ENCODE results near the gene AGO4.
"Not testable (repeated sequence)": the region's sequence is repeated elsewhere in the genome, so short reads cannot be mapped to it uniquely, and the experiment has no call there.

The AGO4 gene

DNA sequence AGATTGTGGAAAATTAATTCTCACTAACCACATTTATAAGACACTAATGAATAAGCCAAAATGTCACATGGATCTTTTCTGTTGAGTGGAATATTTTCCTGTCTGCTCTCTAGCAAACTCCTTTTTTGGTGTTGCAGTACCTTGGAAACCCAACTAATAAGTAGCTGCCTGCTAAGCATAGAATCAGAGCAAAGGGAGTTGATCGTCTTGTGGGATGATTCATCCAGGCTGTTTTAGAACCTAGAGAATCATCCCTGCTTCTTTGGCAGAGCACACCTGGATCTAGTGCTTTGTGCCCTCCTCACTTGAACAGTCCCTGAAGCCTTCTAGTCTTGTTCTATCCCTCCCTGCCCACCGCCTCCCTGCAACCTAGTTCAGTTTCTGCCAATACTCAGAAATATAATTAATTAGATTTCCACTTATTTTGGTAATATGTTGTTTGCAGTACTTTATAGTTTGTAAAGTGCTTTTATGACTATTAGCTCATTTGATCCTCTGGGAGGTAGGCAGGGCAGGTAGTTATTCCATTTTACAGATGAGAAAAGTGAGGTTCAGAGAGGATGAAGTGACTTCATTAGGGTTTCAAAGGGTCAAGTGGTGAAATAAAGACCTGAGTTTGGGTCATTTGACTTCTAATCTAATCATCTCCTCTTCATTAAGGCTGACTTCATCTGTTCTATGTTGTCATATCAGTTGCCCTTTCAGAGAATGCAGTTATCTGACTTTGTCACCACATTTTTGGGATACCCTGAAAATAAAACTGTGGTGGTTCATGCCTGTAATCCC lies 2.5 kb downstream of the AGO4 start:
- DNase-seq (ENCODE audit: low spot score): peak; percentile 24

DNA sequence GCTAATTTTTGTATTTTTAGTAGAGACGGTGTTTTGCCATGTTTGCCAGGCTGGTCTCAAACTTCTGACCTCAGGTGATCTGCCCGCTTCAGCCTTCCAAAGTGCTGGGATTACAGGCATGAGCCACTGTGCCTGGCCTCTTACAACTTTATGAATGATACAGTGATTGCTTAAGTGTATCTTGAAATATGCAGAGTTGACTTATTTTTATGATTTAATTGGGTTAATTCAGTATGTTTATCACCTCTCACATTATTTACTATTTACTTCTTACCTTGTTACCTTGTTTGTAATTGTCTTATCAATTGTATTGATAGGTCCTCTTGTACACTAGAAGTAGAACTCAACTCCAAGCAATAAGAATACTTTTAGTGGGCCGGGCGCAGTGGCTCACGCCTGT lies 4.9 kb downstream of the AGO4 start:
- DNase-seq (ENCODE audit: low spot score): not testable (repeated sequence)

DNA sequence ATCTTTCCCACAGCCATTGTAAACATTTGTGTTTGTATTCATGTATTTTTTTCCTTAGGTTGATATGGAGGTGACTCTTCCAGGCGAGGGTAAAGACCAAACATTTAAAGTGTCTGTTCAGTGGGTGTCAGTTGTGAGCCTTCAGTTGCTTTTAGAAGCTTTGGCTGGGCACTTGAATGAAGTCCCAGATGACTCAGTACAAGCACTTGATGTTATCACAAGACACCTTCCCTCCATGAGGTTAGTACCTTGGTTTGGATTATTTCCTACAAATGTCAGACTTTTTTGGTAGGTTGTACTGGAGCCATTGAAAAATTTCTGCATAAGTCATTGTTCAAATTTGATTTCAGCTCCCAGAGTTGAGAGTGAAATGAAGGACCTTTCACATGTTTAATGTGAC lies 17.4 kb downstream of the AGO4 start:
- DNase-seq (ENCODE audit: low spot score): no peak

DNA sequence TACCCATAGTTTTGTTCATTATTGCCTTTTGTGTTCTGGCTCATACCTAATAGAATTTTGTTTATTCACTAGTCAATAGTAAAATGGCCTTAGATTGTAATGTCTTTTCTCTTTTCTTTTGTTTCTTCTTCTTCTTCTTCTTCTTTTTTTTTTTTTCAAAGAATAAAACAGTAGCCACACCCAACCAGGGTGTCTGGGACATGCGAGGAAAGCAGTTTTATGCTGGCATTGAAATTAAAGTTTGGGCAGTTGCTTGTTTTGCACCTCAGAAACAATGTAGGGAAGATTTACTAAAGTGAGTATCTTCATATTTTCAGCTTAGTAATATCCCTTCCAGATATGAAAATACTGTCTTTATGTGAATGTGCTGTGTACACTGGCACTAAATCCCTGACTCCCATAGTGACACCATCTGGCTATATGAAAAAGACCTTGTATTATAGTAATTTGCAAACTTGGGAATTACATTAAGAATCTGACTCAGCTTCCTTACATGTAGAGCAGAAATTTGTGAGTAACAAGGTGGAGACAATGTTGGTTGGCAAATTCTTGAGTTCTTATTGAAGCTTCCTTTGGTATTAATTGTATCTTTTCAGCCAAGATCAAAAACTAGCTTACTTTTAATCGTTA lies 24.6 kb downstream of the AGO4 start:
- DNase-seq (ENCODE audit: low spot score): no peak

DNA sequence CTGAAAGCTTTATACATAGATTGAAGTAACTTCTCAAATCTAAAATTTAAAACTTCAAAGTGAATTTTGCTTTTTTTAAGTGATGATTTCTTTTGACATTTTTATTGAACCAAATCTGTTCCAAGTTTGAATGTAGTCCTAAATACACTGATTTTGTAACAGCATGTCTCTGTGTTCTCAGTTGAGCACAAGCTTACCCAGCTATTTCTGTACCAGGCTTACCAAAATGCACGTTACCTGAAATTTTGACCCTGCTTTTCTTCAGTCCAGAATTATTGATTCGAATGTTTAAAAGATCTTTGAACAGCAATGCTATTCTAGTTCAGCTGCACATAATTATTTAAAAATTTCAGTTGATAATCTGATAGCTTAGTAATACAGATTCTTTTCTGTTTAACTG lies 25.6 kb downstream of the AGO4 start:
- DNase-seq (ENCODE audit: low spot score): no peak

DNA sequence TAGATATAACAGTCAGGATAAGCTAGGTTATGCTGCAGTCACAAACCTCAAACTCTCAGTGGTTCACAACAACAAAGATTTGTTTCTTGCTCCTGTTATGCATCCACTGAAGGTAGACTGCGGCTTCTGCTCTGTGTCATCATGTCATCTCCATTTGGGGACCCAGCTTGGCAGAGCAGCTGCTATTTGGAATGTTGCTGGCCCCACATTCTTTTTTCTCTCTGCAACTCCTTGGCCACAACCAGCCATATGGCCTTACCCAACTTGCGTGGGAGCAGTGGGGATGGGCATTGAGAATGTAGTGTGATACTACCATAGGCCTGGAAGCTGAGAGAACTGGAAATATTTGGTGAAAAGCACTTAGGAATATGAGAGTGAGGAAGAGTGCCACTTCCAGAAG lies 26.4 kb downstream of the AGO4 start:
- no peak for DNase-seq (ENCODE audit: low spot score)

DNA sequence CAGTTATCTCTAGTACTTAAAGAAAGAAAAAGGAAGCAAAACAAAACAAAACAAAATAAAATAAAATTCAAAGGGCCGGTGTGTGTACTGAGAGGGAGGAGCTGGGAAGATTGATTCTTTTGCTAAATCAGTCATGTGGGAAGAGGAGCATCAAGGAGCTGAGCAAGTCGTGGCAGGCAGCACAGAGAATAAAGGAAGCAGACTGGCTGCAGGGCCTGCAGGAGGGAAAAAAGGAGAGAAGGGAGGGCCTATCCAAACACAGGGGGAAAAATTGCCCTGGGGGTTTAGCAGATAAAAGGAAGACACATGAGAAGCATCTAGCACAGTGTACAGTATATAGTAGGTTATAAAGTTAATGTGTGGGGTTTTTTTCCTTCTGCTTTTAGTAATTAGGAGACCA lies 27.6 kb downstream of the AGO4 start:
- DNase-seq (ENCODE audit: low spot score): no peak

DNA sequence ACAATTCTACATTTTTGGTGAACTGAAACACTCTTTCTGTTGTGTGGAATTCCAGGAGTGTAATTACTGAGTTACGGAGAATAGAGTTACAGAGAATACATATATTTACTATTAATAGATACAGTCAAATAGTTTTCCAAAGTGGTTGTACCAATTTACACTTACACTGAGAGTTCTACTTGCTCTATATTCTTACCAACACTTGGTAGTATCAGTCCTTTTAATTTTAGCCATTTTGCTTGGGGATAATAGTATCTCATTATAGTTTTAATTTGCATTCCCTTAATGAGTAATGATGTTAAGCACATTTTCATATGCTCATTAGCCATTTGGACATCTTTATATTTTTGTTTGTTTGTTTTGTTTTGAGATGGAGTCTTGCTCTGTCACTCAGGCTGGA lies 28.9 kb downstream of the AGO4 start:
- no peak for DNase-seq (ENCODE audit: low spot score)

DNA sequence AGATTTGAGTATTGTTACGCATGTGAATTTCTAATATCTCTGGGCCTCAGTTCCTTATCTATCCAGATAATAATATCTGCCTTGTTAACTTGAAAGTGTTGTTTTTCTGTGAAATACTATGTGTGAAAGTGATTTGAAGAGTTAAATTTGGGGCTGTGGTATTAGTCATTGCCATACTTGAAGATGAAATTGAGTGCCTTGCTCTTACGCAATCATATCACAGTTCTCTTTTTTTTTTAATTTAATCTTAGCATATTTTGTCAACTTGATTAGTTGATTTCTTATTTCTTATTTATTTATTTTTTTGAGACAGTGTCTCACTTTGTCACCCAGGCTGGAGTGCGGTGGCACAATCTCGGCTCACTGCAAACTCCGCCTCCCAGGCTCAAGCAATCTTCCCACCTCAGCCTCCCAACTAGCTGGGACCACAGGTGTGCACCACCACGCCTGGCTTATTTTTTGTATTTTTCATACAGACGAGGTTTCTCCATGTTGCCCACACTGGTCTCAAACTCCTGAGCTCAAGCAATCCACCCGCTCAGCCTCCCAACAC lies 31.0 kb downstream of the AGO4 start:
- no peak for DNase-seq (ENCODE audit: low spot score)

DNA sequence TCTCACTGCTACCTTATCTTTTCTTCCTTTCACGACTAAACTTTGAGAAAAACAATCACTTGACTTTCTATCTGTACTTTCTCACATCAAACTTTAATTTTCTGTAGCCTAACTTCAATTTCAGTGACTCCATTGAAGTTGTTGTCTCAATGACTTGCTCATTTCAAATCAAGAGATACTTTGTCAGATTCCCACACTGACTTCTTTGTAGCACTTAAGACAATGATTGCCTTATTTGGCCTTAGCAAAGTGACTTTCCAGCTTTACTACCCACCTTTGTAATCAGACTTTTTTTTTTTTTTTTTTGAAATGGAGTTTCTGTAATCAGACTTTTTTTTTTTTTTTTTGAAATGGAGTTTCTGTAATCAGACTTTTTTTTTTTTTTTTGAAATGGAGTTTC lies 37.0 kb downstream of the AGO4 start:
- DNase-seq (ENCODE audit: low spot score): no peak

DNA sequence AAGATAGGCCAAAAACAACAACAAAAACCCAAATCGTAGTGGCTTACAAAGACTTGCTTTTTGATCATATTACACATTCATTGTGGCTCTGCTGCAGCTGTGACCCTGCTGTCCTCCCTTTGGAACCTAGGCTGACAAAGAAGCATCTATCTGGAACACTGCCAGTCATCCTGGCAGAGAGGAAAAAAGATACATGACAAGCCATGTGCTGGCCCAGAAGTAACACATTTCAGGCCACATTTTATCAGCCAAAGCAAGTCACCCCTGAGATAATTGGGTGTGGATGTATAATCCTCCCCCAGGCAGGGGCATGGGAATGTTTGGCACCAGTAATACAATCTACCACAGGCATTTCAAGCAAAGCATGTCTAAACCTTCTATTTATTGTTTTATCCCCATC lies 38.0 kb downstream of the AGO4 start:
- no peak for DNase-seq (ENCODE audit: low spot score)

DNA sequence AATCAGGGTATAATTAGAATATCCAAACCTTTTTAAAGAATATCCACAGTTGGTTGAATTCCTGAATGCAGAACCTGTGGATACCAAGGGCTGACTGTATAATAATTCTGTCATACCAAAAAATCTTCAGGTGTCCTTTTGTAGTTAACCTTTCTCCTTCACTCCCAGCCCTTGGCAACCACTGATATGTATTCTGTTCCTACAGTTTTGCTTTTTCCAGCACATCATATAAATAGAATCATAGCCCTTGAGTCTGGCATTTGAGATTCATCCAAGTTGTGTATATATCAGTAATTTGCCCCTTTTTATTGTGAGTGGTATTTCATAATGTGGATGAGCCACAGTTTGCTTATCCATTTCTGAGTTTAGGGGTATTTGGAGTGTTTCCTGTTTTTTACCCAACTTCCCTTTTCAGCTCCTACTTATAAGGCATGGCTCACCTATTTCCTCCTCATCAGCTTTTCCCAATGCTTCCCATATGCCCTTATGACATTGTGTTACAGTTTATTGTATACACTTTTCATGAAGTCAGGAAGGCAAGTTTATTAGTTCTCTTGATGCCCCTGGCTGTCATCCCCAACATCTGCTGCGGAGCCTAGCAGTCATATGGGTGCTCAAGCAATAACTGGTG lies 40.2 kb downstream of the AGO4 start:
- DNase-seq (ENCODE audit: low spot score): no peak

DNA sequence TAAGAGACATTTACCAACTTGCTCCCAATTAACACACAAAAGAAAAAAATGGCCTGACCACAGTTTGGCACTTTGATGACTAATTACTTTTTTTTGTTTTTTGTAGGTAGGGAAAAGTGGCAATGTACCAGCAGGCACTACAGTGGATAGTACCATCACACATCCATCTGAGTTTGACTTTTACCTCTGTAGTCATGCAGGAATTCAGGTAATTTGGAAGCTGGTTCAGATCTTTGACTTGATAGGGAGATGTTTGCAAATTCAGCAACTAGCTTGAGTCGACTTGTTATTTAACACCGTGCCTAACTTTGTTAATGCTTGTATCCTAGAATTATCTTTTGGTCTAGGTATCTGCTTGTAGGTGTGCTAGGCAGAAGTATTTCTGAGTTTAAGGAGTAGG lies 42.2 kb downstream of the AGO4 start:
- no peak for DNase-seq (ENCODE audit: low spot score)

DNA sequence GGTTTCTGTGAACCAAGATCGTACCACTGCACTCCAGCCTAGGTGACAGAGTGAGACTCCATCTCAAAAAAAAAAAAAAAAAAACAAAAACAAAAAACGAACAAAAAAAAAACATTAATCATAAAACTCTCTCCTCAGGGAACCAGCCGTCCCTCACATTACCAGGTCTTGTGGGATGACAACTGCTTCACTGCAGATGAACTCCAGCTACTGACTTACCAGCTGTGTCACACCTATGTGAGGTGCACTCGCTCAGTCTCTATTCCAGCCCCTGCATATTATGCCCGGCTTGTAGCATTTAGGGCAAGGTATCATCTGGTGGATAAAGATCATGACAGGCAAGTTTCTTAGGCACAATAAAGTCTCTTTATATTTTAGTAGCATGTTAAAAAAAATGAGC lies 42.9 kb downstream of the AGO4 start:
- no peak for DNase-seq (ENCODE audit: low spot score)

DNA sequence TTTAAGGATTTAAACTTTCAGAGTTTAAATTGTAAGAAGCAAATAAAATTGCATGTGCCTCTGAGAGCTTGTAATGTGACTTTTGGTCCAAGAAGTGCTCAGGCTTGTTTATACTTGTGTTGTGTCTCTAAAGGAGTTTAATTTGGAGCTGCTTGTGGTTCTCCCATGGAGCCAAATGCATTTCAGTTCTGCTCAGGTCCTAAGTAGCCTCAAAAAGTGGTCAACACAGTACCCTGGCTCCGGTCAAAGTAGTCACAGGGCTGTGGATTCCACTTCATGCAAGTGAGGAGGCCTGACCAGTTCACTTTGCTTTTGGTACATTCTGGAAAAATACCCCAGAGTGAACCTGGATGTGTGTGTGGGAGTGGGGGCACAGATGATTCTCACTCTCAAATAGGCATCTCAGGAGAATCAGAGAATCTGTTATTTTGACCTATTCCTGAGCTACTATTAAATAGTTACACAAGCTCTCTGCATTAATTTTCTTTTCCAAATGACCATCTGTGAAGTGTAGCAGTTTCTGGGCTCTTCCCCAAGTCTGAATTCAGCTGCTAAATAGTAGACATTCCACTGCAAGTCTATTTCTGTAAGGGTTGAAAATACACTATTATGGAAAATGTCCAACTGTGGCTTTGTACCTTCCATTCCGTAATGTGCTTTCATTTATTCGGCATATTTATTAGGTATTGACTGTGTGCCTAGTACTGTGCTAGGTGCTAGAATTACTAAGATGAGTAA lies 43.5 kb downstream of the AGO4 start:
- peak; percentile 45 for DNase-seq (ENCODE audit: low spot score)

DNA sequence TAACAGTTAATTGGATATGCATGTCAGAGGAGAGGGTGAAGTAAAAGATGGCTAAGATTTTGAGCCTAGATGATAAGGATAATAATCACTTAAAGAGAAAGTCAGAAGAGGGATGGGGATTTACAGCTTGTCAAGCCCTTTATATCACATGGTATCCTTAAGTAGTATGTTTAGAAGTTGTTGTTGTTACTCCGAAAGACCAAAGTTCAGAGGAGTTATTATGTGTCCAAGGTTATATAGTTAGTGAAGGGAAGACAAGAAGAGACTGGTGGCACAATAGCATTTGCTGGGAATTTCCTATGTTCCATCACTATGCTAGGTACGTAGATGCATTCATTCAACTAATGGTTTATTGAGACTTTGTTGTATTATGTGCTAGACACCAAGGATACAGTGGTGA lies 44.4 kb downstream of the AGO4 start:
- no peak for DNase-seq (ENCODE audit: low spot score)

DNA sequence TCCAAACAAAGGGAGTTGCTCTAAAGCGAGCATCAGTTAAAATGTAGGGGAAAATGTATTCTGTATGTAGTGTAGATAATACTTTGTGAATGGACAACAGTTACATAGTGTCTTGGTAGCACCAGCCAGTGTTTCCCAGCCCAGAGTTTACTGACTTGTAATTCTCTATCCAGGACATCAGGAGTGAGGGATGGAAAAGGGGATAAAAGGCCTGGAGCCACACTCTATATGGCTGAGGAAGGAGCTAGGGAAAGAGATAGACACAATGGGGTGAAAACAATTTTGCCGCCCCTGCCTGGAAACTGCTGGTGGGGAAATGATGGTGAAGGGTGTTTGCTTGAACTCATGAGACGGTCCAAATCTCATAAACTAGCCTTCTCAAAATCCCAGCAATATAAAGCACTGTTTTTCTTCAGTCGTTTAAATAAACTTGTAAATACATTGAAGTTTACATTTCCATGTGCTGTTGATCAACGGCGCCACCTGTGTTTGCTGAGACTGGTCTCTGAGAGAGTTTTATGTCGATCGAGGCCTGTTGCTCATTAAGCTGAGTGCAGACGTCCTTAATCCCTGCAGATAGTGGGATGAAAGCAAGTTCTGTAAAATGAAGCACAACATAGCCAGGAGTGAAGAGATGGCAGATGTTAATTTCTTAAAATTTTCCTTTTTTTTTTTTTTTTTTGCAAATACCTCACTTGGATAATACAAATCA lies 47.3 kb downstream of the AGO4 start:
- DNase-seq (ENCODE audit: low spot score): no peak

DNA sequence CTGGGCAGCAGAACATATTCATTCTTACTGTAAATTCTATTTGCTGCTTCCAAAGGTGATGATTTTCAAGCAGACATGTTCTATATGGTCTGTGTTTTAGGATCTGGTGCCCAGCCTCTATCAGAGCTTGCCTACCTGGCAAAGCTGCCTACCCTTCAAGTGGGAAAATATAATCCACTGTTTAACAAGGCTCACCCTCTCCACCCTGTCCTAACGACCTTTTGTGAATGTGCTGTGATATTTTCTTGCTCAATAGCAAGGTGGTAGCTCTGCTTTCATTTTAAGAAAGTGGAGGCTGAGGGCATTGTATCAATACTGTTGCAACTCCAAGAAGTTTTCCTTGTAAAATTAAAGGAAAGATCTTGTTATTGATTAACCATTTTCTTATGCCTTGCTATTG lies 49.1 kb downstream of the AGO4 start:
- DNase-seq (ENCODE audit: low spot score): no peak

DNA sequence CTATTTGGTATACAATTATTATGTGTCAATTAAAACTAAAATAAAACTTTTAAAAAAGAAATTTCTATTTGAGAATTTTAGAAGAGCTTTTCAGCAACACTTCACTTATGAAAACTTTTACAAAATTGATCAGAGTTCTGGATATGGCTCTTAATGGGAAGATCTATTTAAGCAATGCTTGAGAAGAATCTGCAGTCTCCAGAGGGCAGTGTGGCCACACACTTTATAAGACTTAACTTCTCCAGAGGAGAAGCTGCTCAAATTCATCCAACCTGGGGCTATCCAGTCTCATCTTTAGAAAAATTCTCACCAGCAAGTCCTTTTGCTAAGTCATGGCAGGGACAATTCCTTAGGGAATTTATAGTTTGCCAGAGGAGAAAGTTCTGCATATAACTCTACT lies 50.0 kb downstream of the AGO4 start:
- no peak for DNase-seq (ENCODE audit: low spot score)

DNA sequence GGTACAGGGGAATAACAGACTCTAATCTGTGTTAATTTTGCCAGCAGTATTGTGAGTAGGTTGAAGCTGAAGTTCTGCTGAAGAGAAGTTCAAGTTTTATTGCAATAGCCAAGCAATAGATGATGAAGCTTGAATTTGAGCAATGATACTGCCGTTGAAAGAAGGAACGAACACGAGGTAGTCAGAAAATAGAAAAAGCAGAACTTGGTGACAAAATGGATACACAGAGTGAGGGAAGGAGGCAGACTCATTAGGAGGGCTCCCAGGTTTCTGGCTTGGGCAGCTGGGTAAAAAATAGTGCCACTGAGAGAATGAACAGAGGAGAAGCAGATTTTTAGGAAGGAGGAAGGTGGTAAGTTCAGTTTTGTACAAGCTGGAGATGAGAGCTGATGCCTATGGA lies 52.9 kb downstream of the AGO4 start:
- DNase-seq (ENCODE audit: low spot score): no peak

DNA sequence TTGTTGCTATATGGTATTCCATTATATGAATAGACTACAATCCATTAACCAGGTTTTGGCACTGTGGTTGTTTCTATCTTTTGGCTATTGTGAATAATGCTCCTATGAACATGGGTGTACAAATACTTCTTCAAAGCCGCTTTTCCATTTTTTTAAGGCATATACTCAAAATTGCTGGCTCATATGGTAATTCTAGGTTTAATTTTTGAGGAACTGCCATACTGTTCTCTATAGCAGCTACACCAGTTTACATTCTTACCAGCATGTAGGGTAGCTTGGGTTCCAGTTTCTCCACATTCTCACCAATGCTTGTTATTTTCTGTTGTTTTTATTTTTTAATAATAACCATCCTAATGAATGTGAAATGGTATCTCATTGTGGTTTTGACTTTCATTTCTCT lies 55.3 kb downstream of the AGO4 start:
- no peak for DNase-seq (ENCODE audit: low spot score)

Data from AG08395 (cell line).